GM12892 (cell line): ENCODE data around the gene TMEM11.

ENCODE experiments used
- POLR2A ChIP-seq: IDR thresholded peaks from 2 replicates; pipeline ENCODE4 v1.6.1; 2011; ENCODE audit warnings: low read depth, low read length, control low read depth
- TAF1 ChIP-seq: IDR thresholded peaks from 2 replicates; pipeline ENCODE4 v1.6.1; 2011; ENCODE audit warnings: low read depth, mild to moderate bottlenecking, control low read depth, low read length, borderline replicate concordance

GRCh38 chr17:21239680-21240368, 25.9 kb upstream of the TMEM11 start:
- TF ChIP-seq TAF1 (no peak), POLR2A (no peak)
